NCI-H187 (cell line): Measurements from ENCODE around the gene TMCO4.

ENCODE experiments used
- DNase-seq, 2 experiments: peaks; one replicate each; lab custom pipeline; 2025; lab: John Stamatoyannopoulos, UW

Gene TMCO4

DNA sequence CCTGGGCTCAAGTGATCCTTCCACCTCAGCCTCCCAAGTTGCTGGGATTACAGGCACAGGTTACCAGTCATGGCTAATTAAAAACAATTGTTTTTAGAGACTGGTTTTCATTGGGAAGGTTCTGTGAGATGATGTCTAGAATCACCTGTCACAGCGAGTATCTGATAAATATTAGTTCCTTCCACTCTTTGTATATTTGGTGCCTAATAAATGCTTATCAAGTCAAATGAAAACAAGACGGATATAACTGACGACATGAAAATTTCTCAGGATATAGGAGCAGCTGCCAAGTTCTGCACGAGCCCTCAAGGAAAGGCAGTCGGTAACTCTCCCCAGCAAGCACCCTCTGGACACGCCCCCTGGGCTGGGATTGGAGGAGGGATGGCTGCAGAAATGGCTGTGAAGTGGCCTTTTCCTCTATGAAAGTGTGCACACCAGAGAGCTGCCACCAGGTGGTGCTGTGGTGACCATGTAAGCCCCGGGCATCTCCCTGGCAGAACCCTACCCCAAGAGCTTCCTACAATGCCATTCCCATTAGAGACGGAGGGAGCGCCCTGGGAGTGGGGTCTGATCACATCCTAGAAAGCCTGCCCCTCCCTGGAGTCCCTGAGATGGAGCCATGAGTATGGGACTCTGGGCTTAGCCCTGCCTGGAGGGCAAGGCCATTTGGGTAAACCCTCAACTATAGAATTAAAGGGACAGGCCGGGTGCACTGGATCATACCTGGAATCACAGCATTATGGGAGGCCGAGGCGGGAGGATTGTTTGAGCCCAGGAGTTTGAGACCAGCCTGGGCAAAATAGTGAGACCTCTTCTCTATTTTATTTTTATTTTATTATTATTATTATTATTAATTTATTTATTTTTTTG lies 84.1 kb downstream of the TMCO4 start:
- peak; percentile 96 to 97 for DNase-seq

GRCh38 chr1:19712928-19713327 lies 86.8 kb downstream of the TMCO4 start:
- DNase-seq = no peak

GRCh38 chr1:19710825-19711611 lies 88.7 kb downstream of the TMCO4 start:
- DNase-seq = no peak

DNA sequence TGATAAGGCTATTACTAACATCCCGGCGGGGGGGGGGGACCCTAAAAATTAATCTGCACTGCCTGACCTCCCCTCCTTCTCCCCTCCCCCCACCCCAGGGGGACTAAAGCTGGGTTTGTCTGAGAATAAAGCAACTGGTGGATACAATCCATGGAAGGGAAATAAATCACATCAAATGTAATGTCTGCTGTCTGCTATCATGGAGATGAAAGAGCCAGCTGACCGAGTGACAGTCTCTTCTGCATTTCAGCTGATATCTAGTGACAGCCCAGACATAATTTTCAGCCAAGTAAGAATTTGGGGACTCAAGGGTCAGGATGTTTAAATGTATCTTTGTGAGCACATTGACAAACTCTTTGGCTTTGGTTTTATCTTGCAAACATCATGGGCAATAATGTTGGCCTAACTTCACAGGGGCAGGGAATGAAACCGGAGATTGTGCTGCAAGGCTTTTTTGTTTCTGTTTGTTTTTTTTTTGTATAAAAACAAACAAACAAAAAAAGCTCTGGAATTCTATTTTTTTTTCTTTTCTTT lies 90.4 kb downstream of the TMCO4 start:
- no peak for DNase-seq

GRCh38 chr1:19708567-19709110 lies 91.1 kb downstream of the TMCO4 start:
- DNase-seq = no peak

DNA sequence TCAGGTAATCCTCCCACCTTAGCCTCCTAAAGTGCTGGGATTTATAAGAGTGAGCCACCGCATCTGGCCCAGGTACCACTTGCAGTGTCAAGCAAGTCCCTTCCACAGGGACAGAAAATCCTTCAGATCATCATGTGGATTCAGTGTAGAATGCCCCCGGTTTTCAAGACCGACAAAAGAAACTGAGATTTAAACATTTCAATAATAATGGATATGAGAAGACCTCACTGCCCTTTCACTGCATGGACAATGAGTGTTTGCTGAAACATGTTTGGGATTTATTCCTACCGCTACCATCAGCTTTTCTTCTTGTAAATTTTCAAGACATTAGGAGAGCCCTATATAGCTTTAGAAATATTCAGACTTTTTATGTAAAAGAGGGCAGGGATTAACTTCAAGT lies 93.6 kb downstream of the TMCO4 start:
- no peak for DNase-seq

DNA sequence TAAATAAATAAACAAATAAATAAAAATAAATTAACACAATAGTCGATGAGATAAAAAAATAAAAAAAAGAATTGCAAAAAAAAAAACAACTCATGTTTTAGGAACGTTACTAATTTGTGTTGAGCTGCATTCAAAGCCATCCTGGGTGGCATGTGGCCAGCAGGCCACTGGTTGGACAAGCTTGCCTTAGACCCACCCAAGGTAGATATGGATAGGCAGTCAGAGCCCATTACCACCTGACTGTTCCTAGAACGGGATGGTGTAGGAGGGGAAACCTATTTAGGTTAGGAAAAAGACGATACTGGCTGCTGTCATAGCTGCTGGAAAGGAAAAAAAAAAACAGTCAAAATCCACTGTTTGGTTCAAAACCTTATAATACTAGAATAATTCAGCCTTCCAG lies 94.3 kb downstream of the TMCO4 start:
- no peak for DNase-seq

DNA sequence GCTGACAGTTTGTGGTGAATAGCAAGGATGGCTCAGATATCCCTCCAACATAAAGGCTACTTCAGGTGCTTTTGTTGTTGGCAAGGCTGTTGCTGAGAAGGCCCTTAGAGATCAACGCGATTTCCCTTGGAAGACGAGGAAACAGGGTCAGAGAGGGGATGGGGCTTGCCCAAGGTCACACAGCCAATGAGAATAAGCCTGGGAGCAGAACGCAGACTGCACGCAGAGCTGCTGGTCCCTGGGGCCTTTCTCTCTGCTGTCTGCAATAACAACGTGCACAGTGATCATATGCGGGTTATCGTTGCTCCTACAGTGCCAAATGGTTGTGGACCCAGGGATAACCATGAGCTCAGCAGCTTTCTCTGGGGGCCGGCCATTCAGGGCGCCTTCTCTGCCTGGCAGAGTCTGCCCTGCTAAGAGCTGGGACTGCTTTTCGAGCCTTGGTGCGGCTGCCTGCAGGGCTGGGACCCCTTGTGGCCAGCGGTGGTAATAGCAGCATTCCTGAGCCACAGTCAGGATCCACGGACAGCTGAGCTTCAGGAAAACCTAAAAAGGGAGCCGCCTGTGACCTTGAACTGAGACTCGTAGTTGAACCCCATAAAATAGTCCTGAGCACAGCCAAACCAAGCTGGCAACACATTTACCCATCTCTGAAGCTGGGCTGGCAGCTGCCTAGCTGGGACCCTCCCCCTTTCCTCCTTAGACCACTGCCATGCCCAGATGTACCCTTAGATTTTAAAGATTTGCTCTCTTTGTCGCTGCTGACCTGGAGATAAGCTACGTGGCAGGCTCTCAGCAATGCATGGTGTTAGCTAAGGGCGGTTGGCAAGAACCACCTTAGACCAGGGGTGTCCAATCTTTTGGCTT lies 95.2 kb downstream of the TMCO4 start:
- DNase-seq = peak; percentile 14 to 21

- DNase-seq = no peak
Observed at GRCh38 chr1:19703280-19703679, 96.4 kb downstream of the TMCO4 start.

DNA sequence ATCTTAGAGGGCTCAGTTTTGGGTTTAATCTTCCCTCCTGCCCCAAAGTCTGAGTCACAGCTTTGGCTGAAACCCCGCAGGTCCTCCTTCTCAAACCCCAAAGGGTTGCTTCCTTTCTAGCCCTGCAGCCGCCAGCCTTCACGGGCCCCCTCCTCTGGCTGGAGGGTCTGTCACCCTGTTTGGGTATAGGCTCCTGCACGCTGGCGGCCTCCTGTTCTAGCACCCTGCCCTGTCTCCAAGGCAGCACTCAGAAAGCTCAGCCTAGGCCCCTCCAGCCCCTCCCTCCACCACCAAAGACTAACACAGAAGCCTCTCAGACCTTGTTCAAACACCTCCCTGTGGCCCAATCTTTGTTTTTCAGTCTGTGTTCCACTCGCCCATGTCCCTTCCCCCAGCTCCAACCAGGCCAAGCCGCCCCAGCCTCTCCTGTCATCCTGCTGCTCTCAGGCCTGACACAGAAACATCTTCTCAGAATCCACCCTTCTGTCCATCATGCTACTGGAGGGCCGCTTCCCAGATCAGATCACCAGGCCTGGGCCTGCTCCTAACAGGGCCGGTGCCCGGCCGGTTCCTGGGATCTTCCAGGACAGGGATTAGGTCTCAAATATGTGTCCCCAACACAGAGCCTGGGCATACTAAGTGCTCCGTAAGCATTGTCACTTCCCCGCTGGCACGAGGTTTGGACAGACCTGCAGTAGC lies 99.5 kb downstream of the TMCO4 start:
- no peak for DNase-seq

- no peak for DNase-seq
Observed at GRCh38 chr1:19698181-19698580, 101.5 kb downstream of the TMCO4 start.

- no peak for DNase-seq
Observed at GRCh38 chr1:19696820-19697219, 102.9 kb downstream of the TMCO4 start.

- DNase-seq = no peak
Observed at GRCh38 chr1:19695772-19696171, 103.9 kb downstream of the TMCO4 start.

DNA sequence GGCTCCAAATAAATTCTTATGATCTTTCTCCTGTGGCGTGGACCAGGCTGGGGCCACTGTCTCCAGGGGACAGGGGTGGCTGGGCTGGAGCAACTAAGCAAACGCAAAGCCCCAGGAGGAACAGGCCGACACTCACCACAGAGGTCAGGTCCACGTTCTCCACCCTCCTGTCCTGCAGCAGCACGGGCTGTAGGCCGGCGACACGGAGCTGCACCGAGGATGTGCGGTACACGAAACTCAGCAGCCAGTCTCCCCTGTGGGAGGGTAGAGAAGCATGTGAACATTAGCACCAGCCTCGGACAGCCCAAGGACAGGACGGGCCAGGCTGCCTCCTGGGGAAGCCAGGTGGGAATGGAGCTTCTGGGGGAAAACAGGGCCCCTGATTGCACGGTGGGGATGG lies 105.4 kb downstream of the TMCO4 start:
- no peak for DNase-seq

DNA sequence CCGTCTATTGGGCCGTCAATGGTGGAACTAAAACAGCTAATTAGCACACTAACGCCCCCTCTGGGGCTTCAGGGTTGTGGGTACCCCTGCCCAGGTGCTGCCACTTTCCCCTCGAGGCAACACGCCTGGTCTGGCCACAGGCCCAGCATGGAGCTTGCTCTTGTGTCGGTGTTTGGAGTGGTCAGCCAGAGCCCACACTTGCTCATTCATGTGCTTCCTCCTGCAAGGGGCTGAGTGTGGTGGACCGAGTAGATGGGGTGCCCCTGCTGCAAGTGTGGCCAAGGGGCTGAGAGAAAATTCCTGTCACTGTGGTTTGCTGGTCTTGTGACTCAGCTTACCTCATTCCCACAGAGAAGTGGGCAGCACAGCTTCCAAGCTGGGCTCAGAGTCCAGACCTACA lies 109.4 kb downstream of the TMCO4 start:
- DNase-seq = no peak

DNA sequence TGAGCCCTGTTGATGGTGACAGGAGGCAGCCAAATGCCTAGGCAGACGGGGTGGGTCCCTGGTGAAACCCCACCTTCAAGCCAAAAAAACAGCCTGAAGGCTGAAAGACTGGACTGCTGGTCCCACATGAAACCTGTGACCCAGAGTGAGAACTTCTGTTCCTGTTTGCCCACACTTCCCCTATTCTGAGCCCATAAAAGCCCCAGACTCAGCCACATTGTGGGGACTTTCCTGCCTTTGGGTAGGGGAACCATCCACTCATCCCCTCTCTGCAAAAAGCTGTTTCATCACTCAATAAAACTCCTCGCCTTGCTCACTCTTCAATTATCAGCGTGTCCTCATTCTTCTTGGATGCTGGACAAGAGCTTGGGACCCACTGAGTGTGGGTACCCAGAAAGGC lies 109.9 kb downstream of the TMCO4 start:
- no peak for DNase-seq

DNA sequence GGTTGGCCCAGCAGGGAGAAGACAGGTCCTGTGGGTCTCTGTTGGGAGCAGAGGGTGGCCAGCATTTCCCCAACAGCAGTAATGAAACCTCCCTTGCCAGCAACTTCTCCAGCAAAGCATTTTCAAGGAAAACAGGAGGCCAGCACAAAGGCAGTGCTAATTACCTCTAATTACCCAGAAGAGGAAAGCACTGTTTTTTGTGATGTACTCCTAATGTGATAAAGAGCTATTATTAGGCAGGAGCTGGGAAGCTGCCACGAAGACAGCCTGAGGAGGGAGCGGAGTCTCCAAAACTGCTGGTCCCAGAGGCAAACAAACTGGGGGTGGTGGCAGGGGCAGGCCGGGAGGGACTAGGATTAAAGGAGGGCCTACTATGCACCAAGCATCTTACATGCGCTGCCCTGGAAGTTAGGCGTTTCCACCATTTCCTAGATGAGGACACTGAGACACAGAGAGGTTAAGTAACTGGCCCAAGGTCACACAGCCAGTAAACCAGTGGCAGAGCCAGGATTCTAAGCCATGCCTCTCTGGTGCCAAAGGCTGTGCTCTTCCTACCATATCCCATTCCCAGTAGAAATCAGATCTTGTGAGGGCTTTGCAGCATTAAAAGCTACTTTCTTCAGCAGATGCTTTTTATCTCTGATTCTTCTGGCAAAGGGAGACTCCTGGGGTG lies 110.5 kb downstream of the TMCO4 start:
- DNase-seq = no peak

GRCh38 chr1:19688041-19688842 lies 111.5 kb downstream of the TMCO4 start:
- DNase-seq = no peak

GRCh38 chr1:19687414-19687813 lies 112.3 kb downstream of the TMCO4 start:
- no peak for DNase-seq

DNA sequence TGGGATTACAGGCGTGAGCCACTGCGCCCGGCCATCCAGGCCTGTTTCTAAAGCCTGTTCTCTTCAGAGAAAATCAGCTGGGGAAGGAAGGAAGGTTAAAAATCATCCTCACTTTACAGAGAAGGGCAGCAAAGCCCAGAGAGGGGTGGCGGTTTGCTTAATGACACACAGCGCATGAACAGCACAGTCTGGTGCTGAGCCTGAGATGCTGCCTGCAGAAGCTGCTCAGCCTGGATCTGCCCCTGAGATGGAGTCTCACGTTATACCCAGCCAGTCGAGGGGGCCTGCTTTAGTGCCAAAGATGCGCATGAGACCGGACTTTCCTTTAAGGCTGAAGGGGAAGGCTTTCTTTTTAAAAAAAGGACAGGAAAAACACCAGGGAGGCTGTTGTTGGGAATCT lies 113.7 kb downstream of the TMCO4 start:
- DNase-seq = no peak
